HG02763 (cell line): Measurements from ENCODE around the gene PRICKLE1.

Experiments used
- ATAC-seq: cut with Tn5 transposase; IDR thresholded peaks from one replicate; pipeline ENCODE4 v1.9.1; 2021; ENCODE audit warnings: mild to moderate bottlenecking, moderate library complexity; ENCODE audit not compliant: unreplicated experiment

Gene PRICKLE1

GRCh38 chr12:42496886-42497285 is 92.7 kb downstream of the PRICKLE1 start:
- no peak for ATAC-seq

GRCh38 chr12:42495244-42495643 is 94.3 kb downstream of the PRICKLE1 start:
- no peak for ATAC-seq

GRCh38 chr12:42492267-42492666 is 97.3 kb downstream of the PRICKLE1 start:
- ATAC-seq, result no peak

- no peak for ATAC-seq
Measured at GRCh38 chr12:42490261-42490842, 99.2 kb downstream of the PRICKLE1 start.

GRCh38 chr12:42486407-42486806 is 103.1 kb downstream of the PRICKLE1 start:
- no peak for ATAC-seq

- no peak for ATAC-seq
Measured at GRCh38 chr12:42485823-42486222, 103.7 kb downstream of the PRICKLE1 start.

GRCh38 chr12:42484996-42485395 is 104.5 kb downstream of the PRICKLE1 start:
- ATAC-seq, result no peak

- ATAC-seq, result peak; percentile 25
Measured at GRCh38 chr12:42483521-42483790, 106.1 kb downstream of the PRICKLE1 start.

- peak; percentile 82 for ATAC-seq
Measured at GRCh38 chr12:42482748-42483520, 106.6 kb downstream of the PRICKLE1 start.

GRCh38 chr12:42482041-42482747 is 107.4 kb downstream of the PRICKLE1 start:
- no peak for ATAC-seq

GRCh38 chr12:42481368-42481767 is 108.2 kb downstream of the PRICKLE1 start:
- ATAC-seq, result no peak

GRCh38 chr12:42477941-42478340 is 111.6 kb downstream of the PRICKLE1 start:
- ATAC-seq, result no peak

GRCh38 chr12:42475106-42475505 is 114.4 kb downstream of the PRICKLE1 start:
- peak; percentile 54 for ATAC-seq

GRCh38 chr12:42474391-42474790 is 115.2 kb downstream of the PRICKLE1 start:
- no peak for ATAC-seq

GRCh38 chr12:42473561-42473960 is 116.0 kb downstream of the PRICKLE1 start:
- no peak for ATAC-seq

- no peak for ATAC-seq
Measured at GRCh38 chr12:42473130-42473529, 116.4 kb downstream of the PRICKLE1 start.

- ATAC-seq, result no peak
Measured at GRCh38 chr12:42472376-42472775, 117.2 kb downstream of the PRICKLE1 start.

- ATAC-seq, result peak; percentile 98
Measured at GRCh38 chr12:42469355-42470175, 120.0 kb downstream of the PRICKLE1 start.

GRCh38 chr12:42468921-42469320 is 120.6 kb downstream of the PRICKLE1 start:
- no peak for ATAC-seq

- ATAC-seq, result no peak
Measured at GRCh38 chr12:42468341-42468821, 121.2 kb downstream of the PRICKLE1 start.

- ATAC-seq, result no peak
Measured at GRCh38 chr12:42463671-42464070, 125.9 kb downstream of the PRICKLE1 start.
